PC-3 (cell line): ENCODE measurements around the gene PCBP3. TPM values are rescaled to one million over a fixed set of nuclear protein-coding genes. Genes with fewer than 3 reads are reported as not detected.

Experiments
- ATAC-seq: fragments of 200-7000 bp; cut with Tn5 transposase; 2 replicates; pipeline ENCODE4 v1.9.1; 2020; ENCODE audit warnings: mild to moderate bottlenecking, moderate library complexity
- BruUV-seq: library from RNA; stranded (reverse); fragments of 400-500 nt; replicated peaks from 2 replicates; lab custom pipeline; 2021; lab: Mats Ljungman, UMichigan
- CTCF ChIA-PET: fragments of 300-600 bp; sonication (Branson Sonifier 250); formaldehyde crosslinking; loops from one replicate; lab custom pipeline; 2022; ENCODE audit warnings: antibody characterized with exemption; lab: Charles Lee
- POLR2A ChIA-PET: fragments of 300-600 bp; sonication (Branson Sonifier 250); formaldehyde crosslinking; loops from one replicate; lab custom pipeline; 2022; ENCODE audit warnings: antibody characterized with exemption; ENCODE audit not compliant: unreplicated experiment; lab: Charles Lee
- DNase-seq: peaks from one replicate; pipeline ENCODE4 v3.0.0-alpha.2; 2015
- H2AFZ ChIP-seq: fragments of 300-600 bp; sonication (generic); 2 replicates; pipeline ENCODE4 v1.6.0; 2016; ENCODE audit warnings: antibody characterized with exemption, low read length
- H3F3A ChIP-seq: fragments of 300-600 bp; sonication (generic); one replicate; pipeline ENCODE4 v1.6.0; 2017; ENCODE audit warnings: antibody characterized with exemption, low read length, control low read depth, mild to moderate bottlenecking; ENCODE audit not compliant: unreplicated experiment
- H3K27ac ChIP-seq: fragments of 300-600 bp; sonication (generic); 2 replicates; pipeline ENCODE4 v1.5.1; 2016; ENCODE audit warnings: mild to moderate bottlenecking, low read length
- H3K27me3 ChIP-seq: fragments of 300-600 bp; sonication (generic); 2 replicates; pipeline ENCODE4 v1.6.1; 2016; ENCODE audit warnings: low read length, mixed read lengths
- H3K36me3 ChIP-seq: fragments of 300-600 bp; sonication (generic); 2 replicates; pipeline ENCODE4 v1.6.1; 2016; ENCODE audit warnings: low read depth, mixed run types, low read length, mixed read lengths
- H3K4me1 ChIP-seq: fragments of 300-600 bp; sonication (generic); 2 replicates; pipeline ENCODE4 v1.5.1; 2016; ENCODE audit warnings: low read length; ENCODE audit not compliant: insufficient read depth
- H3K4me2 ChIP-seq: fragments of 300-600 bp; sonication (generic); 2 replicates; pipeline ENCODE4 v1.6.0; 2016; ENCODE audit warnings: low read length
- H3K4me3 ChIP-seq: fragments of 300-600 bp; sonication (generic); 2 replicates; pipeline ENCODE4 v1.5.1; 2016; ENCODE audit warnings: mild to moderate bottlenecking, low read length, mixed read lengths
- H3K79me2 ChIP-seq: fragments of 300-600 bp; sonication (generic); 2 replicates; pipeline ENCODE4 v1.6.1; 2017; ENCODE audit warnings: low read length, mixed read lengths
- H3K9ac ChIP-seq: fragments of 300-600 bp; sonication (generic); 2 replicates; pipeline ENCODE4 v1.6.0; 2016; ENCODE audit warnings: mild to moderate bottlenecking, low read length
- H3K9me2 ChIP-seq: fragments of 300-600 bp; sonication (generic); replicated peaks from 2 replicates; pipeline ENCODE4 v1.6.1; 2016; ENCODE audit warnings: mixed run types, low read length, mixed read lengths
- H3K9me3 ChIP-seq: fragments of 300-600 bp; sonication (generic); 2 replicates; pipeline ENCODE4 v1.6.1; 2016; ENCODE audit warnings: low read length, mixed read lengths
- H4K20me1 ChIP-seq: fragments of 300-600 bp; sonication (generic); 2 replicates; pipeline ENCODE4 v1.6.1; 2016; ENCODE audit warnings: low read length, mixed read lengths
- EZH2 ChIP-seq: fragments of 300-600 bp; sonication (generic); IDR thresholded peaks from one replicate; pipeline ENCODE4 v1.6.1; 2017; ENCODE audit warnings: antibody characterized with exemption, mild to moderate bottlenecking, low read length; ENCODE audit not compliant: unreplicated experiment
- EZH2phosphoT487 ChIP-seq: fragments of 300-600 bp; sonication (generic); IDR thresholded peaks from 2 replicates; pipeline ENCODE4 v1.6.1; 2018; ENCODE audit warnings: mild to moderate bottlenecking, antibody characterized with exemption, low read length, borderline replicate concordance
- intact Hi-C: fragments of 100-400 bp; cut with micrococcal nuclease; formaldehyde crosslinking; loops from 2 replicates; pipeline ENCODE4 v1.9.0; 2023
- total RNA-seq: library from RNA; depleted of rRNA; stranded (reverse); fragments of >200 nt; gene quantifications from 2 replicates; pipeline ENCODE4 v1.2.3, GENCODE V29; 2014
- TF ChIP-seq, protein P1 (sequence below): fragments of 300-600 bp; sonication (generic); conservative IDR thresholded peaks from 2 replicates; pipeline ENCODE4 v1.5.1; 2017; ENCODE audit warnings: antibody characterized with exemption, low read depth, mild to moderate bottlenecking, low read length

Gene PCBP3
- total RNA-seq, 1 experiment from 2014 or later, result 2.4 TPM

- ChIA-PET POLR2A (no interaction called here), CTCF (no interaction called here)
- Histone ChIP-seq H3K9me2 (no peaks in the 10 kb centered on the region), H3K79me2 (peaks cover 23% of the 10 kb centered on the region), H3F3A (no peaks in the 10 kb centered on the region), H3K27ac (no peak overlapping the region), H3K4me2 (no peak overlapping the region), H3K4me3 (no peak overlapping the region), H3K4me1 (peaks cover 2% of the 10 kb centered on the region), H3K27me3 (no peaks in the 10 kb centered on the region), H3K36me3 (peaks cover 47% of the 10 kb centered on the region), H3K9me3 (no peaks in the 10 kb centered on the region), H2AFZ (no peak overlapping the region), H4K20me1 (peaks cover 3% of the 10 kb centered on the region), H3K9ac (no peak overlapping the region)
- BruUV-seq, result no TSS peak
- TF ChIP-seq, protein P1, sequence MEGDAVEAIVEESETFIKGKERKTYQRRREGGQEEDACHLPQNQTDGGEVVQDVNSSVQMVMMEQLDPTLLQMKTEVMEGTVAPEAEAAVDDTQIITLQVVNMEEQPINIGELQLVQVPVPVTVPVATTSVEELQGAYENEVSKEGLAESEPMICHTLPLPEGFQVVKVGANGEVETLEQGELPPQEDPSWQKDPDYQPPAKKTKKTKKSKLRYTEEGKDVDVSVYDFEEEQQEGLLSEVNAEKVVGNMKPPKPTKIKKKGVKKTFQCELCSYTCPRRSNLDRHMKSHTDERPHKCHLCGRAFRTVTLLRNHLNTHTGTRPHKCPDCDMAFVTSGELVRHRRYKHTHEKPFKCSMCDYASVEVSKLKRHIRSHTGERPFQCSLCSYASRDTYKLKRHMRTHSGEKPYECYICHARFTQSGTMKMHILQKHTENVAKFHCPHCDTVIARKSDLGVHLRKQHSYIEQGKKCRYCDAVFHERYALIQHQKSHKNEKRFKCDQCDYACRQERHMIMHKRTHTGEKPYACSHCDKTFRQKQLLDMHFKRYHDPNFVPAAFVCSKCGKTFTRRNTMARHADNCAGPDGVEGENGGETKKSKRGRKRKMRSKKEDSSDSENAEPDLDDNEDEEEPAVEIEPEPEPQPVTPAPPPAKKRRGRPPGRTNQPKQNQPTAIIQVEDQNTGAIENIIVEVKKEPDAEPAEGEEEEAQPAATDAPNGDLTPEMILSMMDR, result no peak
- no peak for TF ChIP-seq EZH2
- TF ChIP-seq EZH2phosphoT487, result no peak
- ATAC-seq (no peak), DNase-seq (no peak)
- intact Hi-C loops, result no loop called here
These were observed 346.0 kb downstream of the PCBP3 start for GRCh38 chr21:45989355-45990048.

DNA sequence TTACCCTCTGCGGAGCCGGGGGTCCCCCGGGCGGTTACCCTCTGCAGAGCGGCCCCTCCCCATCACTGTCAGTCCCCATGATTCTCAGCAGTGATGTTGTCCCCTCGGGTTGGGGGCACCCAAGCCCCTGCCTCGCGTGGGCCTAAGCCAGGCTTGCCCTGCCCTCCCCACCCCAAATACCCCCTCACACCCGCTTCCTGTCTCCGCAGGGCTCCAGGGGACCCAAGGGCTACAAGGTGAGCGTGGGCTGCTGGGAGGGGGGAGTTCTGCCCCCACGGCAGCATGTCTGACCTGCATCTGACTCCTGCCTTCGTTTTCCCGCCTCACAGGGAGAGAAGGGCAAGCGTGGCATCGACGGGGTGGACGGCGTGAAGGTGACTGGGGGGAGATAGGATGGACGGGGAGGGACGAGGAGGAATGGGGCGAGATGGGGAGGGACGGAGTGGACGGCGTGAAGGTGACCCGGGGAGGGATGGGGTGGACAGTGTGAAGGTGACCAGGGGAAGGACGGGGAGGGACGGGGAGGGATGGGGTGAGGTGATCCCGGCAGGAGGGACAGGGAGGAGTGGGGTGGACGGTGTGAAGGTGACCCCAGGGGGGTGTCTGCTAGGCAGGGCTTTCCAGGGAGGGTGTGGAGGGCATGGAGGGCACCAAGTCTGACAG, 346.7 kb downstream of the PCBP3 start:
- no TSS peak for BruUV-seq

More for the DNA sequence above, 346.7 kb downstream of the PCBP3 start:
- DNase-seq (no peak), ATAC-seq (no peak)
- no peak overlapping the region for H3K4me2 ChIP-seq
- peaks cover 46% of the 10 kb centered on the region for H3K36me3 ChIP-seq
- H3K4me1 ChIP-seq, result peaks cover 5% of the 10 kb centered on the region
- no peaks in the 10 kb centered on the region for H3K9me2 ChIP-seq
- H3K9ac ChIP-seq, result no peak overlapping the region
- H2AFZ ChIP-seq, result no peak overlapping the region
- no peaks in the 10 kb centered on the region for H3K27me3 ChIP-seq
- H3K79me2 ChIP-seq, result peaks cover 17% of the 10 kb centered on the region
- H3K4me3 ChIP-seq, result no peak overlapping the region
- TF ChIP-seq, protein P1, result no peak
- TF ChIP-seq EZH2 (no peak), EZH2phosphoT487 (no peak)
- intact Hi-C loops, result no loop called here
- CTCF ChIA-PET, result no interaction called here
- H3F3A ChIP-seq, result no peaks in the 10 kb centered on the region
- POLR2A ChIA-PET, result no interaction called here
- no peaks in the 10 kb centered on the region; the same call in 1 of the 2 replicates for H4K20me1 ChIP-seq
- no peak overlapping the region for H3K27ac ChIP-seq
- H3K9me3 ChIP-seq, result no peaks in the 10 kb centered on the region
